HCT116 (cell line): Measurements from ENCODE around the gene CS. TPM values are rescaled to one million over a fixed set of nuclear protein-coding genes. Genes with fewer than 3 reads are reported as not detected.

Experiments used
- ATAC-seq: fragments of 200-7000 bp; cut with Tn5 transposase; 2 replicates; pipeline ENCODE4 v1.9.1; 2020; ENCODE audit warnings: mild to moderate bottlenecking, moderate library complexity
- BruUV-seq: library from RNA; stranded (reverse); fragments of 400-500 nt; replicated peaks from 2 replicates; lab custom pipeline; 2021; lab: Mats Ljungman, UMichigan
- CTCF ChIA-PET: fragments of 300-600 bp; sonication (Branson Sonifier 250); formaldehyde crosslinking; loops from one replicate; lab custom pipeline; 2021; ENCODE audit warnings: antibody characterized with exemption; lab: Charles Lee
- POLR2A ChIA-PET: fragments of 300-600, 350-600 bp; sonication (Branson Sonifier 250); formaldehyde crosslinking; loops from one replicate; lab custom pipeline; 2021; ENCODE audit warnings: antibody characterized with exemption; lab: Charles Lee
- RAD21 ChIA-PET, 2 experiments: fragments of 300-600 bp; sonication (Branson Sonifier 250); formaldehyde crosslinking; loops; one replicate each; lab custom pipeline; 2023; ENCODE audit warnings: low total read pairs in 2 of 2; ENCODE audit not compliant: uncharacterized antibody in 2 of 2, unreplicated experiment in 2 of 2, low non-redundant PET in 1 of 2; lab: Charles Lee
- DNase-seq: peaks from one replicate; pipeline ENCODE4 v3.0.0-alpha.2; 2010; ENCODE audit warnings: low read depth, low spot score
- H2AFZ ChIP-seq: fragments of 200-600 bp; shearing (Covaris generic), sonication (generic); 2 replicates; pipeline ENCODE4 v1.6.1; 2017; ENCODE audit warnings: low read depth, mixed run types, mixed read lengths, antibody characterized with exemption, low read length; ENCODE audit not compliant: poor library complexity, severe bottlenecking
- H3K27ac ChIP-seq: 2 replicates; pipeline ENCODE4 v1.5.1; 2012; ENCODE audit warnings: low read depth, low read length
- H3K27me3 ChIP-seq: fragments of 200-600 bp; sonication (generic); 2 replicates; pipeline ENCODE4 v1.6.1; 2016; ENCODE audit warnings: mixed run types, low read length, mixed read lengths; ENCODE audit not compliant: insufficient read depth
- H3K36me3 ChIP-seq, 2 experiments: fragments of 200-500 bp in 1 of 2; fragments of 200-600 bp in 1 of 2; sonication (Bioruptor generic) in 1 of 2; sonication (generic) in 1 of 2; 2 replicates each; pipeline versions ENCODE4 v1.5.1 to v1.6.1; 2014 to 2016; ENCODE audit warnings: low read length in 2 of 2, inconsistent platforms in 1 of 2, mixed read lengths in 1 of 2, mixed run types in 1 of 2; ENCODE audit not compliant: insufficient read depth in 2 of 2, control insufficient read depth in 1 of 2
- H3K4me1 ChIP-seq, 2 experiments: fragments of 200-600 bp in 1 of 2; sonication (generic) in 1 of 2; 2 replicates each; pipeline versions ENCODE4 v1.5.1 to v1.6.1; 2012 to 2017; ENCODE audit warnings: low read length in 2 of 2, inconsistent platforms in 1 of 2, mild to moderate bottlenecking in 1 of 2, mixed read lengths in 1 of 2, mixed run types in 1 of 2, moderate library complexity in 1 of 2; ENCODE audit not compliant: insufficient read depth in 2 of 2, control insufficient read depth in 1 of 2
- H3K4me2 ChIP-seq: fragments of 200-600 bp; sonication (generic); 2 replicates; pipeline ENCODE4 v1.6.1; 2017; ENCODE audit warnings: mixed run types, low read length, mixed read lengths
- H3K4me3 ChIP-seq, 2 experiments: fragments of 200-600 bp in 1 of 2; sonication (generic) in 1 of 2; replicated peaks in 1 of 2; 2 replicates each; pipeline ENCODE4 v1.5.1; 2011 to 2016; ENCODE audit warnings: low read length in 2 of 2, control low read depth in 1 of 2, low read depth in 1 of 2, mild to moderate bottlenecking in 1 of 2, mixed read lengths in 1 of 2, mixed run types in 1 of 2
- H3K79me2 ChIP-seq: fragments of 200-600 bp; sonication (generic); 2 replicates; pipeline ENCODE4 v1.6.1; 2017; ENCODE audit warnings: mild to moderate bottlenecking, mixed run types, low read length, moderate library complexity, mixed read lengths; ENCODE audit not compliant: insufficient read depth
- H3K9ac ChIP-seq: fragments of 200-600 bp; sonication (generic); 2 replicates; pipeline ENCODE4 v1.6.1; 2016; ENCODE audit warnings: low read length, mixed read lengths
- H3K9me2 ChIP-seq: fragments of 200-600 bp; sonication (generic), shearing (Covaris generic); 2 replicates; pipeline ENCODE4 v1.6.1; 2017; ENCODE audit warnings: mixed run types, mild to moderate bottlenecking, moderate library complexity; ENCODE audit not compliant: insufficient read depth
- H3K9me3 ChIP-seq, 2 experiments: fragments of 200-500 bp in 1 of 2; fragments of 200-600 bp in 1 of 2; sonication (Bioruptor generic) in 1 of 2; sonication (generic) in 1 of 2; 2 replicates each; pipeline ENCODE4 v1.6.1; 2014 to 2017; ENCODE audit warnings: low read length in 2 of 2, mixed read lengths in 2 of 2, inconsistent platforms in 1 of 2, low read depth in 1 of 2, mild to moderate bottlenecking in 1 of 2, mixed run types in 1 of 2, moderate library complexity in 1 of 2; ENCODE audit not compliant: control insufficient read depth in 1 of 2, insufficient read depth in 1 of 2
- H4K20me1 ChIP-seq: fragments of 200-600 bp; sonication (generic), shearing (Covaris generic); 2 replicates; pipeline ENCODE4 v1.6.1; 2017; ENCODE audit warnings: mixed run types, mild to moderate bottlenecking, moderate library complexity; ENCODE audit not compliant: insufficient read depth
- ATF3 ChIP-seq: IDR thresholded peaks from 2 replicates; pipeline ENCODE4 v1.6.1; 2012
- CBX3 ChIP-seq: IDR thresholded peaks from 2 replicates; pipeline ENCODE4 v1.6.1; 2012; ENCODE audit warnings: low read depth
- CEBPB ChIP-seq: IDR thresholded peaks from 2 replicates; pipeline ENCODE4 v1.6.1; 2012; ENCODE audit warnings: low read depth
- ELF1 ChIP-seq: IDR thresholded peaks from 2 replicates; pipeline ENCODE4 v1.6.1; 2012; ENCODE audit warnings: low read depth, borderline replicate concordance
- EZH2phosphoT487 ChIP-seq: fragments of 200-600 bp; IDR thresholded peaks from 2 replicates; pipeline ENCODE4 v1.6.1; 2018; ENCODE audit warnings: antibody characterized with exemption, borderline replicate concordance
- JUND ChIP-seq: IDR thresholded peaks from 2 replicates; pipeline ENCODE4 v1.6.1; 2012
- POLR2A ChIP-seq: IDR thresholded peaks from 2 replicates; pipeline ENCODE4 v1.7.0; 2011; ENCODE audit warnings: borderline replicate concordance; ENCODE audit not compliant: insufficient read depth, insufficient read length; ENCODE audit errors: extremely low read depth
- RAD21 ChIP-seq: IDR thresholded peaks from 2 replicates; pipeline ENCODE4 v1.6.1; 2012; ENCODE audit warnings: low read depth, mild to moderate bottlenecking
- SIN3A ChIP-seq: IDR thresholded peaks from 2 replicates; pipeline ENCODE4 v1.6.1; 2012; ENCODE audit warnings: low read depth
- SP1 ChIP-seq: IDR thresholded peaks from 2 replicates; pipeline ENCODE4 v1.6.1; 2012; ENCODE audit warnings: low read depth
- YY1 ChIP-seq: IDR thresholded peaks from 2 replicates; pipeline ENCODE4 v1.6.1; 2011; ENCODE audit warnings: low read length, low read depth, moderate library complexity, mild to moderate bottlenecking; ENCODE audit not compliant: insufficient replicate concordance; ENCODE audit errors: extremely low read depth
- ZFX ChIP-seq: fragments of 450-650 bp; IDR thresholded peaks from 2 replicates; pipeline ENCODE4 v1.6.1; 2017
- intact Hi-C: fragments of 100-400 bp; cut with micrococcal nuclease; formaldehyde crosslinking; loops from 2 replicates; pipeline ENCODE4 v1.10.0; 2022
- total RNA-seq: library from RNA; stranded (reverse); gene quantifications from one replicate; pipeline ENCODE4 v1.2.1, GENCODE V29; 2021; ENCODE audit not compliant: unreplicated experiment
- TF ChIP-seq, protein P1 (sequence below): IDR thresholded peaks from 2 replicates; pipeline ENCODE4 v1.6.1; 2012; ENCODE audit warnings: low read depth

Gene CS
- total RNA-seq, 1 experiment from 2014 or later = 270 TPM

GRCh38 chr12:56224954-56225353 lies 75.2 kb downstream of the CS start:
- CTCF ChIA-PET = no interaction called here
- BruUV-seq = no TSS peak
- H3K9ac ChIP-seq = peak overlapping the region; percentile 70
- ATAC-seq (no peak), DNase-seq (no peak)
- POLR2A ChIA-PET = no interaction called here
- H3K27me3 ChIP-seq = no peaks in the 10 kb centered on the region
- H3K27ac ChIP-seq = peak overlapping the region; percentile 67
- no peaks in the 10 kb centered on the region for H3K9me3 ChIP-seq
- no peaks in the 10 kb centered on the region for H3K36me3 ChIP-seq
- H2AFZ ChIP-seq = no peak overlapping the region
- H4K20me1 ChIP-seq = no peaks in the 10 kb centered on the region
- RAD21 ChIA-PET = no interaction called here
- H3K4me2 ChIP-seq = peak overlapping the region; percentile 94
- H3K4me3 ChIP-seq = peak overlapping the region; percentile 85 to 91
- intact Hi-C loops = loop anchor here (1.0 to 5.0 kb wide), 3 partner anchors 18 to 106 kb away; partner anchors contain the start of gene ANKRD52
- no peak for TF ChIP-seq POLR2A
- no peak for TF ChIP-seq CBX3
- no peak for TF ChIP-seq EZH2phosphoT487
- no peak for TF ChIP-seq ATF3
- TF ChIP-seq YY1 = no peak
- TF ChIP-seq RAD21 = no peak
- no peak for TF ChIP-seq CEBPB
- no peak for TF ChIP-seq ZFX
- TF ChIP-seq SIN3A = no peak
- TF ChIP-seq JUND = no peak
- TF ChIP-seq, protein P1, sequence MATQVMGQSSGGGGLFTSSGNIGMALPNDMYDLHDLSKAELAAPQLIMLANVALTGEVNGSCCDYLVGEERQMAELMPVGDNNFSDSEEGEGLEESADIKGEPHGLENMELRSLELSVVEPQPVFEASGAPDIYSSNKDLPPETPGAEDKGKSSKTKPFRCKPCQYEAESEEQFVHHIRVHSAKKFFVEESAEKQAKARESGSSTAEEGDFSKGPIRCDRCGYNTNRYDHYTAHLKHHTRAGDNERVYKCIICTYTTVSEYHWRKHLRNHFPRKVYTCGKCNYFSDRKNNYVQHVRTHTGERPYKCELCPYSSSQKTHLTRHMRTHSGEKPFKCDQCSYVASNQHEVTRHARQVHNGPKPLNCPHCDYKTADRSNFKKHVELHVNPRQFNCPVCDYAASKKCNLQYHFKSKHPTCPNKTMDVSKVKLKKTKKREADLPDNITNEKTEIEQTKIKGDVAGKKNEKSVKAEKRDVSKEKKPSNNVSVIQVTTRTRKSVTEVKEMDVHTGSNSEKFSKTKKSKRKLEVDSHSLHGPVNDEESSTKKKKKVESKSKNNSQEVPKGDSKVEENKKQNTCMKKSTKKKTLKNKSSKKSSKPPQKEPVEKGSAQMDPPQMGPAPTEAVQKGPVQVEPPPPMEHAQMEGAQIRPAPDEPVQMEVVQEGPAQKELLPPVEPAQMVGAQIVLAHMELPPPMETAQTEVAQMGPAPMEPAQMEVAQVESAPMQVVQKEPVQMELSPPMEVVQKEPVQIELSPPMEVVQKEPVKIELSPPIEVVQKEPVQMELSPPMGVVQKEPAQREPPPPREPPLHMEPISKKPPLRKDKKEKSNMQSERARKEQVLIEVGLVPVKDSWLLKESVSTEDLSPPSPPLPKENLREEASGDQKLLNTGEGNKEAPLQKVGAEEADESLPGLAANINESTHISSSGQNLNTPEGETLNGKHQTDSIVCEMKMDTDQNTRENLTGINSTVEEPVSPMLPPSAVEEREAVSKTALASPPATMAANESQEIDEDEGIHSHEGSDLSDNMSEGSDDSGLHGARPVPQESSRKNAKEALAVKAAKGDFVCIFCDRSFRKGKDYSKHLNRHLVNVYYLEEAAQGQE = no peak
- no peak for TF ChIP-seq ELF1
- TF ChIP-seq SP1 = no peak
- H3K9me2 ChIP-seq = no peaks in the 10 kb centered on the region
- peaks cover 8 to 35% of the 10 kb centered on the region in 2 experiments; a peak in 3 of 4 replicates for H3K4me1 ChIP-seq
- peaks cover 15% of the 10 kb centered on the region for H3K79me2 ChIP-seq
